ENCODE results near the gene GPX3. TPM values are rescaled to one million over a fixed set of nuclear protein-coding genes. Genes with fewer than 3 reads are reported as not detected.

The GPX3 gene
- total and polyA plus RNA-seq, 2 of the 8 experiments (the other 6 are each of a cell fraction or from before 2014, with no cell fraction given), result 27.8 to 77.9 TPM

DNA sequence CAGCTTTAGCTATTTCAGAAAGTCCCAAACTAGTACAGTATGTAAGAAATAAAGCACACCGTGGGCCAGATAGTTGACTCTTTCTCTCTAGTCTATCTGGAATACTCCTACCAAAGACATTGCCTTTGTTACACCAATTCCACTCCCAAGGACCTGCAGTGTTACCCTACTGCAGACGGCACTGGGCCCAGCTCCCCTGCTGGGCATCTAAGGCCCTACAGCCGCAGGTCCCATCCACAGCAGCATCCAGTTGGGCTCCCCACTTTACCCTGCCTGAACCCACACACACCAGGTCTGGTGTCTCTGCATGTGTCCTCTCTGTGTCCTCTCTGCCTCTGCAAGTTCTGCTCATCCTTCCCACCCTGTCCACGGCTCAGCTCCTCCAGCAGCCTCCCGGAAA is 37.9 kb downstream of the GPX3 start:
- H3K4me3 ChIP-seq (ENCODE audit: extremely low read depth in 1 of 4, insufficient read depth in 2 of 4, low read depth in 3 of 4, low read length in 4 of 4), result no peak overlapping the region
- no peak overlapping the region; the same call in 1 of the 2 replicates for H2BK5ac ChIP-seq (ENCODE audit: low read depth, low read length)
- H2BK20ac ChIP-seq (ENCODE audit: low read length), result no peak overlapping the region
- H2BK15ac ChIP-seq (ENCODE audit: low read length), result no peak overlapping the region
- no peak for FAIRE-seq
- no peak overlapping the region for H3K14ac ChIP-seq (ENCODE audit: insufficient read length)
- TF ChIP-seq, protein P1, sequence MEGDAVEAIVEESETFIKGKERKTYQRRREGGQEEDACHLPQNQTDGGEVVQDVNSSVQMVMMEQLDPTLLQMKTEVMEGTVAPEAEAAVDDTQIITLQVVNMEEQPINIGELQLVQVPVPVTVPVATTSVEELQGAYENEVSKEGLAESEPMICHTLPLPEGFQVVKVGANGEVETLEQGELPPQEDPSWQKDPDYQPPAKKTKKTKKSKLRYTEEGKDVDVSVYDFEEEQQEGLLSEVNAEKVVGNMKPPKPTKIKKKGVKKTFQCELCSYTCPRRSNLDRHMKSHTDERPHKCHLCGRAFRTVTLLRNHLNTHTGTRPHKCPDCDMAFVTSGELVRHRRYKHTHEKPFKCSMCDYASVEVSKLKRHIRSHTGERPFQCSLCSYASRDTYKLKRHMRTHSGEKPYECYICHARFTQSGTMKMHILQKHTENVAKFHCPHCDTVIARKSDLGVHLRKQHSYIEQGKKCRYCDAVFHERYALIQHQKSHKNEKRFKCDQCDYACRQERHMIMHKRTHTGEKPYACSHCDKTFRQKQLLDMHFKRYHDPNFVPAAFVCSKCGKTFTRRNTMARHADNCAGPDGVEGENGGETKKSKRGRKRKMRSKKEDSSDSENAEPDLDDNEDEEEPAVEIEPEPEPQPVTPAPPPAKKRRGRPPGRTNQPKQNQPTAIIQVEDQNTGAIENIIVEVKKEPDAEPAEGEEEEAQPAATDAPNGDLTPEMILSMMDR (IDR thresholded peaks at IDR 0.05; ENCODE audit: control extremely low read depth in 1 of 3, insufficient read depth in 1 of 3, low read depth in 1 of 3, low read length in 3 of 3), result peak in 2 of 3 experiments; percentile 4 to 24; a peak in 2 of 4 replicates
- TF ChIP-seq GTF2F1 (IDR thresholded peaks at IDR 0.05; ENCODE audit: borderline replicate concordance, low read depth, low read length), result no peak
- no peak overlapping the region for H2AK5ac ChIP-seq (ENCODE audit: low read depth, low read length)
- peak overlapping the region; percentile 5; the same call in 1 of the 2 replicates for H4K8ac ChIP-seq (ENCODE audit: extremely low read depth, insufficient read depth, low read length)
- POLR2A ChIA-PET (ENCODE audit: partially characterized antibody), result interaction anchor here (1.0 kb wide), 1 partner anchor 34 kb away, joined by 3 read pairs; no protein-coding TSS in a partner anchor
- 70% methylated on average over 5 of the region's 5 CpGs; no CpG with 5 or more reads in 1 of the 2 experiments for WGBS, 2 experiments (ENCODE audit: extremely low coverage in 1 of 2, insufficient coverage in 1 of 2, insufficient read length in 1 of 2, insufficient replicate concordance in 2 of 2, low coverage in 1 of 2, low lambda C conversion rate in 2 of 2, missing lambda C conversion rate in 1 of 2)
- H3K79me1 ChIP-seq (ENCODE audit: low read depth, low read length), result no peaks in the 10 kb centered on the region
- H4K91ac ChIP-seq (replicated peaks; ENCODE audit: insufficient read length, low read length), result no peak overlapping the region
- peaks cover 2 to 8% of the 10 kb centered on the region in 2 experiments for H4K20me1 ChIP-seq (replicated peaks in 1 of 2; ENCODE audit: control insufficient read depth in 1 of 2, insufficient read depth in 2 of 2, low read length in 2 of 2)
- no peak overlapping the region for H2AFZ ChIP-seq (ENCODE audit: low read length)
- no peaks in the 10 kb centered on the region for H3K9me3 ChIP-seq (ENCODE audit: insufficient read depth in 2 of 2, low read depth in 1 of 2, low read length in 1 of 2)
- CTCF ChIA-PET (ENCODE audit: partially characterized antibody), result interaction anchor here (1.0 to 28.6 kb wide), 8 partner anchors 5 to 107 kb away, joined by 3 to 777 read pairs (median 8); partner anchors contain the start of gene TNIP1
- no peaks in the 10 kb centered on the region for H3K27me3 ChIP-seq (replicated peaks in 1 of 4; ENCODE audit: control insufficient read depth in 3 of 4, extremely low read depth in 1 of 4, insufficient read depth in 3 of 4, low read length in 3 of 4)
- H3K23ac ChIP-seq (ENCODE audit: insufficient read length), result no peak overlapping the region
- H3K23me2 ChIP-seq (ENCODE audit: low read depth, low read length), result no peaks in the 10 kb centered on the region
- no peaks in the 10 kb centered on the region for H3K4me1 ChIP-seq (replicated peaks in 1 of 4; ENCODE audit: control insufficient read depth in 3 of 4, insufficient read depth in 4 of 4, low read length in 3 of 4)
- peaks cover 0 to 7% (median 2%) of the 10 kb centered on the region in 4 experiments; a peak in 3 of 8 replicates for H3K36me3 ChIP-seq (ENCODE audit: control insufficient read depth in 2 of 4, insufficient read depth in 4 of 4, low read length in 3 of 4)
- no peaks in the 10 kb centered on the region for H3K79me2 ChIP-seq (ENCODE audit: control insufficient read depth in 1 of 2, insufficient read depth in 2 of 2, low read length in 2 of 2)
- H3K4me2 ChIP-seq (ENCODE audit: insufficient read depth in 1 of 2, low read depth in 2 of 2, low read length in 2 of 2), result no peak overlapping the region
- H3K9ac ChIP-seq (replicated peaks in 1 of 4; ENCODE audit: extremely low read depth in 1 of 4, low read depth in 3 of 4, low read length in 3 of 4), result no peak overlapping the region
- no peak overlapping the region for H3K4ac ChIP-seq (replicated peaks; ENCODE audit: insufficient read length, low read depth, low read length)
- no peak overlapping the region for H3K27ac ChIP-seq (ENCODE audit: low read depth, low read length)
- no peak overlapping the region for H2BK120ac ChIP-seq (replicated peaks; ENCODE audit: low read depth, low read length)
- no peak overlapping the region for H2BK12ac ChIP-seq (ENCODE audit: low read depth, low read length)
- no peak overlapping the region for H3K56ac ChIP-seq (replicated peaks; ENCODE audit: insufficient read length, low read depth, low read length)
- H3K18ac ChIP-seq (ENCODE audit: extremely low read depth, low read length), result no peak overlapping the region
- no peak for DNase-seq (ENCODE audit: low read depth in 1 of 2, low spot score in 2 of 2)
- no peak overlapping the region for H4K5ac ChIP-seq (ENCODE audit: insufficient read length, low read depth, low read length)
